Measurements from ENCODE around the gene SLAMF8.

The SLAMF8 gene

GRCh38 chr1:159848326-159848725 lies 21.7 kb downstream of the SLAMF8 start:
- Histone ChIP-seq H3K9ac (ENCODE audit: low read depth, low read length) (no peak overlapping the region), H3K36me3 (ENCODE audit: control insufficient read depth, insufficient read depth, low read length) (no peaks in the 10 kb centered on the region), H3K27me3 (ENCODE audit: control insufficient read depth, insufficient read depth, low read length) (peaks cover 8% of the 10 kb centered on the region), H3K27ac (ENCODE audit: low read depth, low read length) (no peak overlapping the region), H3K4me3 (ENCODE audit: low read depth, low read length) (no peak overlapping the region), H3K9me3 (ENCODE audit: control insufficient read depth, insufficient read depth, low read length) (no peaks in the 10 kb centered on the region), H3K4me1 (ENCODE audit: control insufficient read depth, insufficient read depth, low read length) (no peaks in the 10 kb centered on the region)

GRCh38 chr1:159849626-159850366 lies 23.1 kb downstream of the SLAMF8 start:
- no peaks in the 10 kb centered on the region for H3K9me3 ChIP-seq (ENCODE audit: control insufficient read depth, insufficient read depth, low read length)
- no peak overlapping the region for H3K9ac ChIP-seq (ENCODE audit: low read depth, low read length)
- peaks cover 23% of the 10 kb centered on the region for H3K27me3 ChIP-seq (ENCODE audit: control insufficient read depth, insufficient read depth, low read length)
- no peaks in the 10 kb centered on the region for H3K36me3 ChIP-seq (ENCODE audit: control insufficient read depth, insufficient read depth, low read length)
- H3K4me1 ChIP-seq (ENCODE audit: control insufficient read depth, insufficient read depth, low read length): no peaks in the 10 kb centered on the region
- H3K27ac ChIP-seq (ENCODE audit: low read depth, low read length): peak overlapping the region; percentile 60
- H3K4me3 ChIP-seq (ENCODE audit: low read depth, low read length): no peak overlapping the region

GRCh38 chr1:159851407-159851806 lies 24.7 kb downstream of the SLAMF8 start:
- Histone ChIP-seq H3K27ac (ENCODE audit: low read depth, low read length) (no peak overlapping the region), H3K4me3 (ENCODE audit: low read depth, low read length) (no peak overlapping the region), H3K4me1 (ENCODE audit: control insufficient read depth, insufficient read depth, low read length) (no peaks in the 10 kb centered on the region), H3K36me3 (ENCODE audit: control insufficient read depth, insufficient read depth, low read length) (no peaks in the 10 kb centered on the region), H3K27me3 (ENCODE audit: control insufficient read depth, insufficient read depth, low read length) (peaks cover 39% of the 10 kb centered on the region), H3K9me3 (ENCODE audit: control insufficient read depth, insufficient read depth, low read length) (no peaks in the 10 kb centered on the region), H3K9ac (ENCODE audit: low read depth, low read length) (no peak overlapping the region)

- H3K9ac ChIP-seq (ENCODE audit: low read depth, low read length): no peak overlapping the region
- H3K4me1 ChIP-seq (ENCODE audit: control insufficient read depth, insufficient read depth, low read length): no peaks in the 10 kb centered on the region
- no peaks in the 10 kb centered on the region for H3K9me3 ChIP-seq (ENCODE audit: control insufficient read depth, insufficient read depth, low read length)
- H3K36me3 ChIP-seq (ENCODE audit: control insufficient read depth, insufficient read depth, low read length): no peaks in the 10 kb centered on the region
- no peak overlapping the region for H3K27ac ChIP-seq (ENCODE audit: low read depth, low read length)
- H3K4me3 ChIP-seq (ENCODE audit: low read depth, low read length): peak overlapping the region; percentile 80
- peaks cover 52% of the 10 kb centered on the region for H3K27me3 ChIP-seq (ENCODE audit: control insufficient read depth, insufficient read depth, low read length)
Measured at GRCh38 chr1:159853417-159854115, 26.9 kb downstream of the SLAMF8 start.

GRCh38 chr1:159854116-159854692 lies 27.5 kb downstream of the SLAMF8 start:
- Histone ChIP-seq H3K27me3 (ENCODE audit: control insufficient read depth, insufficient read depth, low read length) (peaks cover 52% of the 10 kb centered on the region), H3K9ac (ENCODE audit: low read depth, low read length) (no peak overlapping the region), H3K36me3 (ENCODE audit: control insufficient read depth, insufficient read depth, low read length) (no peaks in the 10 kb centered on the region), H3K4me1 (ENCODE audit: control insufficient read depth, insufficient read depth, low read length) (no peaks in the 10 kb centered on the region), H3K27ac (ENCODE audit: low read depth, low read length) (no peak overlapping the region), H3K9me3 (ENCODE audit: control insufficient read depth, insufficient read depth, low read length) (no peaks in the 10 kb centered on the region), H3K4me3 (ENCODE audit: low read depth, low read length) (peak overlapping the region; percentile 80)

GRCh38 chr1:159854693-159855192 lies 28.1 kb downstream of the SLAMF8 start:
- peaks cover 52% of the 10 kb centered on the region for H3K27me3 ChIP-seq (ENCODE audit: control insufficient read depth, insufficient read depth, low read length)
- H3K4me1 ChIP-seq (ENCODE audit: control insufficient read depth, insufficient read depth, low read length): no peaks in the 10 kb centered on the region
- H3K9ac ChIP-seq (ENCODE audit: low read depth, low read length): no peak overlapping the region
- no peaks in the 10 kb centered on the region for H3K9me3 ChIP-seq (ENCODE audit: control insufficient read depth, insufficient read depth, low read length)
- no peak overlapping the region for H3K27ac ChIP-seq (ENCODE audit: low read depth, low read length)
- H3K4me3 ChIP-seq (ENCODE audit: low read depth, low read length): peak overlapping the region; percentile 80
- no peaks in the 10 kb centered on the region for H3K36me3 ChIP-seq (ENCODE audit: control insufficient read depth, insufficient read depth, low read length)

GRCh38 chr1:159855709-159856108 lies 29.0 kb downstream of the SLAMF8 start:
- Histone ChIP-seq H3K27ac (ENCODE audit: low read depth, low read length) (no peak overlapping the region), H3K9ac (ENCODE audit: low read depth, low read length) (no peak overlapping the region), H3K4me3 (ENCODE audit: low read depth, low read length) (no peak overlapping the region)

GRCh38 chr1:159856576-159856975 lies 29.9 kb downstream of the SLAMF8 start:
- Histone ChIP-seq H3K4me1 (ENCODE audit: control insufficient read depth, insufficient read depth, low read length) (no peaks in the 10 kb centered on the region), H3K27me3 (ENCODE audit: control insufficient read depth, insufficient read depth, low read length) (peaks cover 52% of the 10 kb centered on the region), H3K27ac (ENCODE audit: low read depth, low read length) (no peak overlapping the region), H3K9me3 (ENCODE audit: control insufficient read depth, insufficient read depth, low read length) (no peaks in the 10 kb centered on the region), H3K36me3 (ENCODE audit: control insufficient read depth, insufficient read depth, low read length) (no peaks in the 10 kb centered on the region), H3K9ac (ENCODE audit: low read depth, low read length) (no peak overlapping the region), H3K4me3 (ENCODE audit: low read depth, low read length) (no peak overlapping the region)

More at GRCh38 chr1:159855709-159856108, 29.0 kb downstream of the SLAMF8 start:
- no peaks in the 10 kb centered on the region for H3K9me3 ChIP-seq (ENCODE audit: control insufficient read depth, insufficient read depth, low read length)
- no peaks in the 10 kb centered on the region for H3K4me1 ChIP-seq (ENCODE audit: control insufficient read depth, insufficient read depth, low read length)
- H3K36me3 ChIP-seq (ENCODE audit: control insufficient read depth, insufficient read depth, low read length): no peaks in the 10 kb centered on the region
- peaks cover 52% of the 10 kb centered on the region for H3K27me3 ChIP-seq (ENCODE audit: control insufficient read depth, insufficient read depth, low read length)

- Histone ChIP-seq H3K4me1 (ENCODE audit: control insufficient read depth, insufficient read depth, low read length) (no peaks in the 10 kb centered on the region), H3K9ac (ENCODE audit: low read depth, low read length) (no peak overlapping the region)
Measured at GRCh38 chr1:159857889-159858288, 31.2 kb downstream of the SLAMF8 start.

GRCh38 chr1:159859767-159860322 lies 33.2 kb downstream of the SLAMF8 start:
- H3K36me3 ChIP-seq (ENCODE audit: control insufficient read depth, insufficient read depth, low read length): no peaks in the 10 kb centered on the region
- no peak overlapping the region for H3K9ac ChIP-seq (ENCODE audit: low read depth, low read length)
- no peaks in the 10 kb centered on the region for H3K4me1 ChIP-seq (ENCODE audit: control insufficient read depth, insufficient read depth, low read length)
- H3K9me3 ChIP-seq (ENCODE audit: control insufficient read depth, insufficient read depth, low read length): no peaks in the 10 kb centered on the region
- H3K27me3 ChIP-seq (ENCODE audit: control insufficient read depth, insufficient read depth, low read length): peaks cover 29% of the 10 kb centered on the region
- no peak overlapping the region for H3K4me3 ChIP-seq (ENCODE audit: low read depth, low read length)
- H3K27ac ChIP-seq (ENCODE audit: low read depth, low read length): no peak overlapping the region

More at GRCh38 chr1:159857889-159858288, 31.2 kb downstream of the SLAMF8 start:
- H3K27ac ChIP-seq (ENCODE audit: low read depth, low read length): no peak overlapping the region
- H3K9me3 ChIP-seq (ENCODE audit: control insufficient read depth, insufficient read depth, low read length): no peaks in the 10 kb centered on the region
- H3K27me3 ChIP-seq (ENCODE audit: control insufficient read depth, insufficient read depth, low read length): peaks cover 48% of the 10 kb centered on the region
- H3K4me3 ChIP-seq (ENCODE audit: low read depth, low read length): no peak overlapping the region
- H3K36me3 ChIP-seq (ENCODE audit: control insufficient read depth, insufficient read depth, low read length): no peaks in the 10 kb centered on the region

Data from HUES48 (cell line).